Neural cell (in vitro differentiated cells): ENCODE data around the gene TMEM218. TPM values are rescaled to one million over a fixed set of nuclear protein-coding genes. Genes with fewer than 3 reads are reported as not detected.
A peak's percentile ranks its signal among the peaks of the same experiment; 100 is the strongest.

Source experiments
- H2AFZ ChIP-seq: fragments of 200-600, 300-800 bp; sonication (generic), shearing (Covaris generic); 2 replicates; pipeline ENCODE4 v1.6.0; 2014; ENCODE audit warnings: low read depth, mild to moderate bottlenecking, antibody characterized with exemption, low read length, moderate library complexity
- H3F3A ChIP-seq: fragments of 200-600 bp; shearing (Covaris generic); 2 replicates; pipeline ENCODE4 v1.6.1; 2016; ENCODE audit warnings: mild to moderate bottlenecking, moderate library complexity, mixed read lengths, antibody characterized with exemption, low read length; ENCODE audit not compliant: insufficient read depth, poor library complexity, severe bottlenecking
- H3K27ac ChIP-seq: fragments of 200-600, 300-800 bp; sonication (generic), shearing (Covaris generic); 2 replicates; pipeline ENCODE4 v1.5.1; 2014; ENCODE audit warnings: mild to moderate bottlenecking, low read length, moderate library complexity
- H3K27me3 ChIP-seq: fragments of 300-800, 200-600 bp; sonication (generic), shearing (Covaris generic); 2 replicates; pipeline ENCODE4 v1.6.0; 2014; ENCODE audit warnings: mild to moderate bottlenecking, low read depth, low read length, moderate library complexity; ENCODE audit not compliant: insufficient read depth
- H3K36me3 ChIP-seq: fragments of 300-800, 200-600 bp; sonication (generic), shearing (Covaris generic); 2 replicates; pipeline ENCODE4 v1.5.1; 2014; ENCODE audit warnings: mild to moderate bottlenecking, antibody characterized with exemption, low read length, moderate library complexity; ENCODE audit not compliant: insufficient read depth
- H3K4me2 ChIP-seq: fragments of 300-800, 200-600 bp; sonication (generic), shearing (Covaris generic); 2 replicates; pipeline ENCODE4 v1.6.0; 2014; ENCODE audit warnings: mild to moderate bottlenecking, low read length
- H3K4me3 ChIP-seq: fragments of 300-800, 200-600 bp; sonication (generic), shearing (Covaris generic); 2 replicates; pipeline ENCODE4 v1.5.1; 2014; ENCODE audit warnings: mild to moderate bottlenecking, low read length, moderate library complexity
- H3K79me2 ChIP-seq: fragments of 200-600 bp; shearing (Covaris generic); replicated peaks from 2 replicates; pipeline ENCODE4 v1.6.0; 2014; ENCODE audit warnings: mild to moderate bottlenecking, low read length, moderate library complexity; ENCODE audit not compliant: insufficient read depth
- H3K9ac ChIP-seq: fragments of 300-800, 200-600 bp; sonication (generic), shearing (Covaris generic); 2 replicates; pipeline ENCODE4 v1.6.1; 2016; ENCODE audit warnings: mild to moderate bottlenecking, low read length, mixed read lengths
- H3K9me2 ChIP-seq: fragments of 200-600 bp; shearing (Covaris generic); 2 replicates; pipeline ENCODE4 v1.6.1; 2016; ENCODE audit warnings: mild to moderate bottlenecking, low read length, mixed read lengths; ENCODE audit not compliant: insufficient read depth
- H3K9me3 ChIP-seq: fragments of 200-600, 300-800 bp; sonication (generic), shearing (Covaris generic); 2 replicates; pipeline ENCODE4 v1.6.1; 2016; ENCODE audit warnings: mild to moderate bottlenecking, mixed run types, low read length, moderate library complexity, mixed read lengths
- H4K20me1 ChIP-seq: fragments of 200-600 bp; shearing (Covaris generic); 2 replicates; pipeline ENCODE4 v1.6.1; 2016; ENCODE audit warnings: mild to moderate bottlenecking, mixed run types; ENCODE audit not compliant: insufficient read depth
- CTCF ChIP-seq: fragments of 450-650 bp; IDR thresholded peaks from 2 replicates; pipeline ENCODE4 v1.5.1; 2014; ENCODE audit warnings: antibody characterized with exemption, mild to moderate bottlenecking, moderate library complexity; ENCODE audit not compliant: poor library complexity, severe bottlenecking
- EP300 ChIP-seq: fragments of 450-650 bp; conservative IDR thresholded peaks from 2 replicates; pipeline ENCODE4 v1.6.1; 2014; ENCODE audit warnings: antibody characterized with exemption, mild to moderate bottlenecking, moderate library complexity; ENCODE audit not compliant: poor library complexity, severe bottlenecking
- EZH2 ChIP-seq: fragments of 200-600, 300-800 bp; shearing (Covaris generic), sonication (generic); IDR thresholded peaks from 2 replicates; pipeline ENCODE4 v1.6.1; 2014; ENCODE audit warnings: antibody characterized with exemption, low read length, borderline replicate concordance, mild to moderate bottlenecking; ENCODE audit not compliant: insufficient read depth, poor library complexity, severe bottlenecking
- MXI1 ChIP-seq: fragments of 450-650 bp; conservative IDR thresholded peaks from 2 replicates; pipeline ENCODE4 v1.6.1; 2014; ENCODE audit warnings: antibody characterized with exemption, mild to moderate bottlenecking; ENCODE audit not compliant: poor library complexity, severe bottlenecking
- POLR2AphosphoS5 ChIP-seq: IDR thresholded peaks from 2 replicates; pipeline ENCODE4 v1.6.1; 2012
- RAD21 ChIP-seq: fragments of 450-650 bp; conservative IDR thresholded peaks from 2 replicates; pipeline ENCODE4 v1.6.1; 2014; ENCODE audit warnings: antibody characterized with exemption, mild to moderate bottlenecking, moderate library complexity
- REST ChIP-seq: IDR thresholded peaks from 2 replicates; pipeline ENCODE4 v1.6.1; 2012; ENCODE audit warnings: borderline replicate concordance
- SMC3 ChIP-seq: fragments of 450-650 bp; conservative IDR thresholded peaks from 2 replicates; pipeline ENCODE4 v1.6.1; 2014; ENCODE audit warnings: antibody characterized with exemption, mild to moderate bottlenecking, moderate library complexity; ENCODE audit not compliant: poor library complexity
- TAF1 ChIP-seq: IDR thresholded peaks from 2 replicates; pipeline ENCODE4 v1.6.1; 2012; ENCODE audit warnings: low read depth
- polyA plus RNA-seq: library from polyadenylated mRNA; depleted of rRNA; stranded (reverse); fragments of >200 nt; gene quantifications from 2 replicates; pipeline ENCODE4 v1.2.3, GENCODE V29; 2014

Gene TMEM218
- polyA plus RNA-seq, 1 donor from 2014 or later = 70.0 TPM

GRCh38 chr11:125110506-125110905, 920 bp downstream of the TMEM218 start:
- no peaks in the 10 kb centered on the region for H3K9me3 ChIP-seq
- no peaks in the 10 kb centered on the region for H3K9me2 ChIP-seq
- H4K20me1 ChIP-seq = no peaks in the 10 kb centered on the region
- H2AFZ ChIP-seq = no peak overlapping the region
- no peaks in the 10 kb centered on the region for H3K27me3 ChIP-seq
- peak overlapping the region; percentile 74 for H3K4me2 ChIP-seq
- peak overlapping the region; percentile 87 for H3K27ac ChIP-seq
- H3F3A ChIP-seq = no peaks in the 10 kb centered on the region
- peak overlapping the region; percentile 78 for H3K4me3 ChIP-seq
- TF ChIP-seq CTCF = no peak
- no peak for TF ChIP-seq EZH2
- no peak for TF ChIP-seq MXI1
- TF ChIP-seq EP300 = no peak
- no peak for TF ChIP-seq REST
- no peak for TF ChIP-seq POLR2AphosphoS5
- TF ChIP-seq RAD21 = no peak
- no peak for TF ChIP-seq SMC3
- no peak for TF ChIP-seq TAF1
- H3K36me3 ChIP-seq = peaks cover 6% of the 10 kb centered on the region
- H3K79me2 ChIP-seq = peaks cover 6% of the 10 kb centered on the region
- H3K9ac ChIP-seq = peak overlapping the region; percentile 78

- no peak for TF ChIP-seq CTCF
- TF ChIP-seq MXI1 = no peak
- TF ChIP-seq SMC3 = no peak
- TF ChIP-seq EZH2 = no peak
- TF ChIP-seq TAF1 = no peak
- TF ChIP-seq REST = no peak
- TF ChIP-seq EP300 = no peak
- no peak for TF ChIP-seq RAD21
- no peak for TF ChIP-seq POLR2AphosphoS5
- H3K79me2 ChIP-seq = peaks cover 6% of the 10 kb centered on the region
- no peak overlapping the region for H3K27ac ChIP-seq
- H3K9ac ChIP-seq = no peak overlapping the region
- no peak overlapping the region for H3K4me3 ChIP-seq
- H3K9me2 ChIP-seq = no peaks in the 10 kb centered on the region
- no peaks in the 10 kb centered on the region for H3K27me3 ChIP-seq
- H3K4me2 ChIP-seq = no peak overlapping the region
- H4K20me1 ChIP-seq = no peaks in the 10 kb centered on the region
- H3F3A ChIP-seq = no peaks in the 10 kb centered on the region
- no peak overlapping the region for H2AFZ ChIP-seq
- H3K36me3 ChIP-seq = peaks cover 6% of the 10 kb centered on the region
- H3K9me3 ChIP-seq = no peaks in the 10 kb centered on the region
Measured at GRCh38 chr11:125108469-125108868, 3.0 kb downstream of the TMEM218 start.
